Activated CD4-positive, alpha-beta memory T cell treated with anti-CD3 and anti-CD28 coated beads, Interleukin-2, amount 10 ng/mL, durations not matched to agents 7 days and 5 days (primary cell): ENCODE data around the gene FBXL19. TPM values are rescaled to one million over a fixed set of nuclear protein-coding genes. Genes with fewer than 3 reads are reported as not detected.

Source experiments
- CTCF ChIA-PET: fragments of 350-600 bp; sonication (Branson Sonifier 250); formaldehyde crosslinking; loops from one replicate; lab custom pipeline; 2021; ENCODE audit warnings: antibody characterized with exemption, inconsistent platforms; lab: Charles Lee
- POLR2A ChIA-PET: fragments of 350-600 bp; sonication (Branson Sonifier 250); formaldehyde crosslinking; loops from one replicate; lab custom pipeline; 2021; ENCODE audit warnings: antibody characterized with exemption; lab: Charles Lee
- DNase-seq: peaks from one replicate; pipeline ENCODE4 v3.0.0-alpha.2; 2020
- H3K27ac Mint-ChIP-seq: one replicate; pipeline ENCODE4 v1.8.0; 2021; ENCODE audit warnings: mild to moderate bottlenecking, mixed read lengths
- H3K27me3 Mint-ChIP-seq: one replicate; pipeline ENCODE4 v1.8.0; 2021; ENCODE audit warnings: mixed read lengths
- H3K36me3 Mint-ChIP-seq: one replicate; pipeline ENCODE4 v1.8.0; 2021; ENCODE audit warnings: low read depth, mixed read lengths
- H3K4me1 Mint-ChIP-seq: one replicate; pipeline ENCODE4 v1.8.0; 2021; ENCODE audit warnings: mixed read lengths
- H3K4me3 Mint-ChIP-seq: one replicate; pipeline ENCODE4 v1.8.0; 2021; ENCODE audit warnings: mild to moderate bottlenecking, mixed read lengths
- H3K9me3 Mint-ChIP-seq: one replicate; pipeline ENCODE4 v1.8.0; 2021; ENCODE audit warnings: mixed read lengths
- total RNA-seq, 2 experiments: library from RNA; stranded (reverse); gene quantifications; one replicate each; pipeline ENCODE4 v1.2.3, GENCODE V29; 2021

The FBXL19 gene
- total RNA-seq, 2 experiments from 2014 or later = 25.8 to 27.2 TPM

DNA sequence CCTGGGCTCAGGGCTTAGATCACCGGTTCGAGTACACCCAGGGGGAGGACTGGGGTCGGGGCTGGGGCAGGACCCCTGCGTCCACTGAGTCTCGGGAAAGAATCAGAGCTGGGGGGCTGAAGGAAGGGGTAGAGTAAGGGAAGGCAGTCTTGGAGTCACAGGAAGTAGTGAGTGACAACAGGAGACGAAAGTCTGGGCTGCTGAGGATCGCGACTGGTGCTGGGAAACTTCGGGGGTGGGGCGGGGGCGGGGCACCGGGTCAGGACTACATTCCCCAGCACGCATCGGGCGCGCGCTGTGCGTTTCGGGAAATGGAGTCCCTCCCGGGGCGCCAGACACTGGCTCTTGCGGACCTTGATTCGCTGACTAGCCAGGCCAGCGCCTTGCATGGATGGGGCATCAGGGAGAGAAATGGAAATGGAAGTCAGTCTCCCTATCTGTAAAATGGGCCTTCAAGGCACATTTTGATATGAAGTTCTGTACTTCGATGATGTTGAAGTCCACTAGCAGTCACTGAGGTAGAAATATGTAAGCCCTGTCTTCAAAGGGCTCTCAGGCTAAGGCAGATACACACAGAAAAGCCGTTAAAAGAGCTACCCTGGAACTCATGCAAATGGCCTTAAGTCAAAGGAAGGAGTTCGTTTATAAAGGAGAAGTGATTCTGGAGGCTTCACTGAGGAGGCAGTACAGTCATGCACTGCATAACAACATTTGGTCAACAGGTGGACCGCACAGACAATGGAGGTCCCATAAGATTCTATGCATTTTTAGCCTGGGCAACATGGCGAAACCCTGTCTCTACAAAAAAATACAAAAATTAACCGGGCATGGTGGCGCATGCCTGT lies 26.3 kb upstream of the FBXL19 start:
- Mint-ChIP-seq H3K36me3 (no peaks in the 10 kb centered on the region), H3K27ac (peak overlapping the region; percentile 65), H3K9me3 (no peaks in the 10 kb centered on the region), H3K4me3 (peak overlapping the region; percentile 63), H3K27me3 (no peaks in the 10 kb centered on the region), H3K4me1 (peaks cover 58% of the 10 kb centered on the region)
- ChIA-PET CTCF (interaction anchor here (0.6 to 1.7 kb wide), 3 partner anchors 52 to 75 kb away, joined by 3 to 7 read pairs (median 5); no protein-coding TSS in a partner anchor), POLR2A (interaction anchor here (3.5 kb wide), 1 partner anchor 22 kb away, joined by 20 read pairs; no protein-coding TSS in a partner anchor)
- peak; percentile 85 for DNase-seq

DNA sequence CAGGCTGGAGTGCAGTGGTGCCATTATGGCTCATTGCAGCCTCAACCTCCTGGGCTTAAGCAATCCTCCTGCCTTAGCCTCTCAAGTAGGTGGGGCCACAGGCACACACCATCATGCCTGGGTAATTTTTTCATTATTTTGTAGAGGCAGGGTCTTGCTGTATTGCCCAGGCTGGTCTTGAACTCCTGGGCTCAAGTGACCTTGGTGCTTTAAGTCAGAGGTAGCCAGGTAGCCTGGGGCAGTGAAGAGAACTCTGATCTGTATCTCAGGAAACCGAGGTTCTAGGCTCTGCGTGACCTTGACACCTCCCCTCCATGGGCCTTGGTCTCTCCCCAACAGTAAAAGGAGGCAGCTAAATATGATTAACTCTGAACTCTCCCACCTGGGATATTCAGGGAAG lies 23.6 kb upstream of the FBXL19 start:
- peaks cover 61% of the 10 kb centered on the region for H3K4me1 Mint-ChIP-seq
- no peaks in the 10 kb centered on the region for H3K27me3 Mint-ChIP-seq
- POLR2A ChIA-PET = interaction anchor here (1.3 to 4.4 kb wide), 3 partner anchors 18 to 55 kb away, joined by 3 to 75 read pairs (median 35); no protein-coding TSS in a partner anchor

DNA sequence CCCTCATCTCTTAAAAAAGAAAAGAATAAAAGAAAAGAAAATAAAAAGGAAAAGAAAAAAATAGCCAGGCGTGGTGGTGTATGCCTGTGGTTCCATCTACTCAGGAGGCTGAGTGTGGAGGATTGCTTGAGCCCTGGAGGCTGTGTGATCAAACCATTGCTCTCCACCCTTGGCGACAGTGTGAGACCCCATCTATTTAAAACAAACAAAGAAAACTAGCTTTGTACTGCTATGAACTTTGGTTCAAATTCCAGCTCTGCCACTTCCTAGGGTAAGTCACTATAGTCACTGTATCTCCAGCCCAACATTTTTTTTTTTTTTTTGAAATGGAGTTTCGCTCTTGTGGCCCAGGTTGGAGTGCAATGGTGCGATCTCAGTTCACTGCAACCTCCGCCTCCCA lies 22.8 kb upstream of the FBXL19 start:
- H3K4me1 Mint-ChIP-seq = peaks cover 54% of the 10 kb centered on the region
- POLR2A ChIA-PET = interaction anchor here (0.5 to 4.4 kb wide), 14 partner anchors 8 to 280 kb away, joined by 3 to 75 read pairs (median 6); partner anchors contain the start of genes BCL7C, FUS and ORAI3
- no peaks in the 10 kb centered on the region for H3K36me3 Mint-ChIP-seq
- H3K4me3 Mint-ChIP-seq = no peak overlapping the region
- H3K27ac Mint-ChIP-seq = no peak overlapping the region
- H3K27me3 Mint-ChIP-seq = no peaks in the 10 kb centered on the region
- peaks cover 3% of the 10 kb centered on the region for H3K9me3 Mint-ChIP-seq
- CTCF ChIA-PET = interaction anchor here (0.6 to 3.9 kb wide), 11 partner anchors 7 to 366 kb away, joined by 3 to 96 read pairs (median 6); partner anchors contain the start of gene BCL7C
- no peak for DNase-seq

More for the DNA sequence above, 23.6 kb upstream of the FBXL19 start:
- Mint-ChIP-seq H3K4me3 (no peak overlapping the region), H3K9me3 (peaks cover 3% of the 10 kb centered on the region), H3K27ac (no peak overlapping the region), H3K36me3 (no peaks in the 10 kb centered on the region)
- no peak for DNase-seq
- CTCF ChIA-PET = interaction anchor here (3.5 to 3.9 kb wide), 2 partner anchors 55 to 86 kb away, joined by 27 to 96 read pairs; no protein-coding TSS in a partner anchor

DNA sequence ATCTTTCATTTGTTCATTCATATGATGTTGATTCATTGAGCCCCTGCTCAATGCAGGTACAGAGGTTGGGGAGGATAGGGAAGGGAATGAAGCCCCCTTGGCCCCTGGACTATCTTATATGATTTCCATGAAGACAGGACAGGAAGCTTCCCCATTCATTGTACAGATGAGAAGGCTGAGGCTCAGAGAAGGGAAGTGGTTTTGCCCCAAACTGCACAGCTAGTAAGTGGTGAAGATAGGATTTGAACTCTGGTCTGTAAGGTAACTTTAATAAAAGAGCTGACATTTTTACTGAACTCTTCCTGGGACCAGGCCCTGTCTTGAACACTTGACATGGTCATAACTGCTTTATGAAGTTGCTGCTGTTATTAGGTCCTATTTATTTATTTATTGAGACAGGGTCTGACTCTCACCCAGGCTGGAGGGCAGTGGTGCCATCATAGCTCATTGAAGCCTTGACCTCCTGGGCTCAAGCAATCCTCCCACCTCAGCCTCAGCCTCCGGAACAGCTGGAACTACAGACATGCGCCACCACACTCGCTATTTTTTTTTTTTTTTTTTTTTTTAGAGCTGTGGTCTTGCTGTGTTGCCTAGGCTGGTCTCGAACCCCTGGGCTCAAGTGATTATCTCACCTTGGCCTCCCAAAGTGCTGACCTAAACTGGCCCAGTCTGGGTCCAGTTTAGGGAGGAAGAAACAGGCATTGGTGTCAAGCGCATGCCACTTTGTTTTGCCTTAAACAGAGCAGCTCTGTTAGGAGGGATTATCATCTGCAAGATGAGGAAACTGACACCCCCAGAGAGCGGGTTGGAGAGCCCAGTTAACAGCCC lies 22.0 kb upstream of the FBXL19 start:
- H3K9me3 Mint-ChIP-seq = peaks cover 3% of the 10 kb centered on the region
- peak overlapping the region; percentile 68 for H3K4me3 Mint-ChIP-seq
- peak; percentile 24 for DNase-seq
- CTCF ChIA-PET = interaction anchor here (0.6 to 3.9 kb wide), 23 partner anchors 8 to 365 kb away, joined by 3 to 96 read pairs (median 6); partner anchors contain the start of genes BCL7C, FBRS and PHKG2
- H3K36me3 Mint-ChIP-seq = no peaks in the 10 kb centered on the region
- H3K4me1 Mint-ChIP-seq = peaks cover 48% of the 10 kb centered on the region
- peak overlapping the region; percentile 77 for H3K27ac Mint-ChIP-seq
- no peaks in the 10 kb centered on the region for H3K27me3 Mint-ChIP-seq
- POLR2A ChIA-PET = interaction anchor here (0.5 to 4.4 kb wide), 22 partner anchors 9 to 279 kb away, joined by 3 to 75 read pairs (median 4); partner anchors contain the start of genes BCL7C, FUS, ORAI3 and PHKG2

DNA sequence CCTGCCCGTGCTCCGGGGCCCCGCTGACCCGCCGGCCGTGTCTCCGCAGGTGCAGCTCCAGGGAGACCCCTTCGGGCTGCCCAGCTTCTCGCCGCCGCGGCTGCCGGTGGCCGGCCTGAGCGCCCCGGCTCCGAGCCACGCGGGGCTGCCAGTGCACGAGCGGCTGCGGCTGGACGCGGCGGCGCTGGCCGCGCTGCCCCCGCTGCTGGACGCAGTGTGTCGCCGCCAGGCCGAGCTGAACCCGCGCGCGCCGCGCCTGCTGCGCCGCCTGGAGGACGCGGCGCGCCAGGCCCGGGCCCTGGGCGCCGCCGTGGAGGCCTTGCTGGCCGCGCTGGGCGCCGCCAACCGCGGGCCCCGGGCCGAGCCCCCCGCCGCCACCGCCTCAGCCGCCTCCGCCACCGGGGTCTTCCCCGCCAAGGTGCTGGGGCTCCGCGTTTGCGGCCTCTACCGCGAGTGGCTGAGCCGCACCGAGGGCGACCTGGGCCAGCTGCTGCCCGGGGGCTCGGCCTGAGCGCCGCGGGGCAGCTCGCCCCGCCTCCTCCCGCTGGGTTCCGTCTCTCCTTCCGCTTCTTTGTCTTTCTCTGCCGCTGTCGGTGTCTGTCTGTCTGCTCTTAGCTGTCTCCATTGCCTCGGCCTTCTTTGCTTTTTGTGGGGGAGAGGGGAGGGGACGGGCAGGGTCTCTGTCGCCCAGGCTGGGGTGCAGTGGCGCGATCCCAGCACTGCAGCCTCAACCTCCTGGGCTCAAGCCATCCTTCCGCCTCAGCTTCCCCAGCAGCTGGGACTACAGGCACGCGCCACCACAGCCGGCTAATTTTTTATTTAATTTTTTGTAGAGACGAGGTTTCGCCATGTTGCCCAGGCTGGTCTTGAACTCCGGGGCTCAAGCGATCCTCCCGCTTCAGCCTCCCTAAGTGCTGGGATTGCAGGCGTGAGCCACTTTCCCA lies 21.1 kb upstream of the FBXL19 start:
- peak; percentile 64 for DNase-seq
- no peaks in the 10 kb centered on the region for H3K27me3 Mint-ChIP-seq
- H3K9me3 Mint-ChIP-seq = peaks cover 3% of the 10 kb centered on the region
- ChIA-PET CTCF (interaction anchor here (0.6 to 3.9 kb wide), 20 partner anchors 9 to 275 kb away, joined by 3 to 96 read pairs (median 8); partner anchors contain the start of genes BCL7C, FBRS and PHKG2), POLR2A (interaction anchor here (0.7 to 4.4 kb wide), 20 partner anchors 10 to 971 kb away, joined by 3 to 75 read pairs (median 5); partner anchors contain the start of genes BCL7C, FUS, ORAI3 and PHKG2)
- H3K4me3 Mint-ChIP-seq = peak overlapping the region; percentile 91
- H3K4me1 Mint-ChIP-seq = peaks cover 44% of the 10 kb centered on the region
- H3K27ac Mint-ChIP-seq = peak overlapping the region; percentile 94
- H3K36me3 Mint-ChIP-seq = no peaks in the 10 kb centered on the region

DNA sequence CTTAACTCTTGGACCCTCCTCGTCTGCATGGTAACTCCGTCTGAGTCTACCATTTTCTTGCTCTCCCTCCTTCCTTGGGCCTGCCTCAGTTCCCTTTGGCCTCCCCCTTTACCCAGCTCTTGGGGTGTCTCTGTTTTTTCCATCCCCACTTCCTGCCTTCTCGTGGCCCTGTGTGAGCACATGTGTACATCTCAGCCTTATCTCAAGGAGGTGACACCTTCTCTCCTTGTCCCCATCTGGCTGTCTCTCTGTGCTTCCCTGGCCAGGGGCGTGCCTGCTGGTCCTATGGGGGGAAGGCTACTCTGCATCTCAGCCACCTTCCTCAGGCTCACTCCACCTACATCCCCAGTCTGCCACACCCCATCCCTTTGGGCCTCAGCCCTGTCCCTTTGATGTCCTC lies 20.4 kb upstream of the FBXL19 start:
- POLR2A ChIA-PET = interaction anchor here (1.1 to 4.4 kb wide), 8 partner anchors 10 to 971 kb away, joined by 3 to 75 read pairs (median 8); partner anchors contain the start of genes BCL7C, PHKG2 and ZNF267
- peak overlapping the region; percentile 94 for H3K27ac Mint-ChIP-seq

DNA sequence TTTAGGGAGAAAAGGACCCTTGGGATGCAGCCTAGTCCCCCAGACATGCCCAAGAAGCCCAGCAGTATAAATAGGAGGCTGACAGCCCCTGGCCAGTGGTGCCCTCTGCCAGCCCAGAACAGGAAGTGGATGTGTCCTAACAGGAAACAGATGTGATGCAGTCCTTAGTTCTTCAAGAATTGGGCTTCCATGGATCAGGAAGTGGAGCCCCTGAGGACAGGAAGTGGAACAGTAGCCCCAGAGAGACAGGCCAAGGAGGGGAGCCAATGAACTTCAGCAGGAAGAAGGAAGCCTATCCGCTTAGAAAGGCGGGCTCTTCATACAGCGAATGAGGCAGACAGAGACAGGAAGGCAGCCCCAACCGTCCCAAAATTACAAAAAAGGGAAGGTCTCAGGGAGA lies 19.8 kb upstream of the FBXL19 start:
- H3K36me3 Mint-ChIP-seq = no peaks in the 10 kb centered on the region
- no peak overlapping the region for H3K4me3 Mint-ChIP-seq
- H3K27ac Mint-ChIP-seq = peak overlapping the region; percentile 94
- no peaks in the 10 kb centered on the region for H3K27me3 Mint-ChIP-seq
- peaks cover 49% of the 10 kb centered on the region for H3K4me1 Mint-ChIP-seq
- no peak for DNase-seq
- peaks cover 3% of the 10 kb centered on the region for H3K9me3 Mint-ChIP-seq
- ChIA-PET POLR2A (interaction anchor here (1.2 to 4.4 kb wide), 5 partner anchors 11 to 970 kb away, joined by 3 to 75 read pairs (median 9); partner anchors contain the start of genes BCL7C and ZNF267), CTCF (interaction anchor here (1.9 to 3.9 kb wide), 2 partner anchors 38 to 89 kb away, joined by 10 to 27 read pairs; no protein-coding TSS in a partner anchor)

More for the DNA sequence above, 20.4 kb upstream of the FBXL19 start:
- H3K36me3 Mint-ChIP-seq = no peaks in the 10 kb centered on the region
- no peaks in the 10 kb centered on the region for H3K27me3 Mint-ChIP-seq
- peaks cover 3% of the 10 kb centered on the region for H3K9me3 Mint-ChIP-seq
- peaks cover 49% of the 10 kb centered on the region for H3K4me1 Mint-ChIP-seq
- H3K4me3 Mint-ChIP-seq = peak overlapping the region; percentile 91
- no peak for DNase-seq
- CTCF ChIA-PET = interaction anchor here (0.6 to 3.9 kb wide), 17 partner anchors 10 to 244 kb away, joined by 3 to 96 read pairs (median 8); partner anchors contain the start of genes BCL7C, FBRS and PHKG2

DNA sequence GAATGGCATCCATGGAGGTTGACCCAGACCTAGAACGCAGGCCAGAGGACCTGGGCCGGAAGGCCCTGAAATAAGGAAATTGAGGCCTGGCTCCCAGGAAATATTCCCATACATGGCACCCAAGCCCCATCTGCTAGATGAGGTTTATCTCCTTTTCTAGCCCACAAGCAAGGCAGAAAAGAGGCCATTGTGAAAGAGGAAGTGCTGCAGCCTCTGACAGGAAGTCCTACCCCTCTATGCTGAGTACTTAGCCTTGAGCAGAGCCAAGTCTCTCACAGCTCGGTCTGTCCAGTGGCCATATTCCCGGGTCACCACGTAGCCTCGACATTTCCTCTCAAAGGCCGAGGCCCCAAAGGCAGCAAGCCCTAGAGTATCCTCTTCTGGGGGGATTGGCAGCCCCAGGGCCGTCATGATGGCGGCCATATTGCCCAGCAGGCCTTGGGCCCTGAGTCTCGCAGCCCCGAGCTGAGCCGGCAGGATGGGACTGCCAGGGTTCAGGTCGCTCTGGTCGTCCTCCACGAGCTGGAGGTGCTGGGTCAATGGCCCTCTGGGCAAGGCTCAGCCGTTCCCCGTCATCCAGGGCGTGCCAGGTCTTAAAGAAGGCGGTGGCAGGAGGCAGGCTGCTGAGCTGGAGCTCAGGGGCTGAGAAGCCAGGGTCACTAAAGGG lies 19.1 kb upstream of the FBXL19 start:
- Mint-ChIP-seq H3K27me3 (no peaks in the 10 kb centered on the region), H3K36me3 (no peaks in the 10 kb centered on the region), H3K9me3 (peaks cover 3% of the 10 kb centered on the region), H3K27ac (peak overlapping the region; percentile 94), H3K4me1 (peaks cover 50% of the 10 kb centered on the region), H3K4me3 (no peak overlapping the region)
- CTCF ChIA-PET = interaction anchor here (1.5 kb wide), 1 partner anchor 59 kb away, joined by 12 read pairs; no protein-coding TSS in a partner anchor
- no peak for DNase-seq
- POLR2A ChIA-PET = interaction anchor here (0.8 to 1.6 kb wide), 4 partner anchors 12 to 90 kb away, joined by 3 to 9 read pairs (median 4); no protein-coding TSS in a partner anchor

DNA sequence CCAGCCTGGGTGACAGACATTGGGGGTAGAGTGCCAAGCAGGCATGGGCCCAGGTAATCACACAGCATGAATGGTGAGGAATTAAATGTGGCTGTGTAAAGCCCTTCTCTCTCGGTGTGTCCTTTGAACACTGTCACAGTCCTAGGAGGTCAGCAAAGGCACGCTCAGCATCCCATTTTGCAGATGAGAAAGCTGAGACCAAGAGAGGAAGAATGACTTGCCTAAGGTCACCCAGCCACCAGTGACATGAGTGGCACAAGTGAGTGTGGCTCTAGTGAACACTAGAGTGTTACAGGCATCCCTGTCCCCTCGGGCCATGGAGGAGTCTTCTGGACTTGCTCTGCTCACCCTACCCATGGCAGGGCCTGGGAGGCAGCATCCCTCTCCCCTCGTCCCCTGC lies 16.3 kb upstream of the FBXL19 start:
- Mint-ChIP-seq H3K27me3 (no peaks in the 10 kb centered on the region), H3K9me3 (peaks cover 3% of the 10 kb centered on the region), H3K27ac (no peak overlapping the region), H3K4me3 (no peak overlapping the region), H3K36me3 (no peaks in the 10 kb centered on the region), H3K4me1 (peaks cover 34% of the 10 kb centered on the region)
- POLR2A ChIA-PET = no interaction called here
- CTCF ChIA-PET = interaction anchor here (1.4 to 2.9 kb wide), 2 partner anchors 62 to 93 kb away, joined by 4 to 17 read pairs; no protein-coding TSS in a partner anchor
- DNase-seq = no peak

DNA sequence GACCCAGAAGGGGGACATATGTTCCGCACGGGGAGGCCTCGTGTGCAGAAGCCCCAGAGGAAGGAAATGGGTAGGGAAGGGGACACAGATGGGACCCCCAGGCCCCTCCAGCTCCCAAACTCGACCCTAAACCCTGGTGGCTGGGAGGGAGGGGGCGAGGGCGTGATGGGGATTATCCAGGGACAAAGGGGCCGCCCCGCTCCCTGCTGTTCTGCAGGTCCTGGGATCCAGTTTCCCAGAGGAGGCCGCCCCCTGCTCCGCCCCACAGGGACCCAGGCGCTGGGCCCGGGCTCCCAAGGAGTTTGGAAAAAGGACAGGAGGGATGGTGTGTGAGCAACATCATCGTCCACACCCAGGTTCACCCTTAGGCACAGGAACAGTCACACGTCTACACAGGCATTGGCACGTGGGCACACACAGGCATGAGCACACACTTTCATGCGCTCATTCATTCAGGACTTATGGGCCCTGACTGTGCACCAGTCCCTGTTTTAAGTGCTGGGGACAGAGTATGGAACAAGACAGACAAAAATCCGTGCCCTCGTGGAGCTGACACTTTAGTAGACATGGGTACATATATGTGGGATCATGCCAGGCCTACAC lies 12.8 kb upstream of the FBXL19 start:
- no peak for DNase-seq
- no peaks in the 10 kb centered on the region for H3K27me3 Mint-ChIP-seq
- H3K36me3 Mint-ChIP-seq = no peaks in the 10 kb centered on the region
- peaks cover 13% of the 10 kb centered on the region for H3K4me1 Mint-ChIP-seq
- CTCF ChIA-PET = interaction anchor here (0.8 kb wide), 1 partner anchor 64 kb away, joined by 3 read pairs; no protein-coding TSS in a partner anchor
- no peak overlapping the region for H3K4me3 Mint-ChIP-seq
- H3K9me3 Mint-ChIP-seq = no peaks in the 10 kb centered on the region
- POLR2A ChIA-PET = no interaction called here
- no peak overlapping the region for H3K27ac Mint-ChIP-seq
